Activated naive CD4-positive, alpha-beta T cell treated with anti-CD3 and anti-CD28 coated beads for 36 hours (primary cell): Measurements from ENCODE around the gene RFLNA. TPM values are rescaled to one million over a fixed set of nuclear protein-coding genes. Genes with fewer than 3 reads are reported as not detected.

Experiments
- CTCF ChIA-PET: fragments of 350-600 bp; sonication (Branson Sonifier 250); formaldehyde crosslinking; loops from one replicate; lab custom pipeline; 2021; ENCODE audit warnings: antibody characterized with exemption; lab: Charles Lee
- DNase-seq: peaks from one replicate; pipeline ENCODE4 v3.0.0-alpha.2; 2020
- H3K27ac Mint-ChIP-seq: one replicate; pipeline ENCODE4 v1.8.0; 2021; ENCODE audit warnings: mild to moderate bottlenecking, mixed read lengths
- H3K27me3 Mint-ChIP-seq: one replicate; pipeline ENCODE4 v1.8.0; 2021; ENCODE audit warnings: low read depth, mixed read lengths
- H3K36me3 Mint-ChIP-seq: one replicate; pipeline ENCODE4 v1.8.0; 2021; ENCODE audit warnings: low read depth, mixed read lengths
- H3K4me1 Mint-ChIP-seq: one replicate; pipeline ENCODE4 v1.8.0; 2021; ENCODE audit warnings: low read depth, mixed read lengths
- H3K4me3 Mint-ChIP-seq: one replicate; pipeline ENCODE4 v1.8.0; 2021; ENCODE audit warnings: mild to moderate bottlenecking, moderate library complexity, mixed read lengths
- H3K9me3 Mint-ChIP-seq: one replicate; pipeline ENCODE4 v1.8.0; 2021; ENCODE audit warnings: mixed read lengths
- intact Hi-C: fragments of 100-400 bp; cut with micrococcal nuclease; formaldehyde crosslinking; loops from one replicate; pipeline ENCODE4 v1.15.1; 2023
- total RNA-seq, 2 experiments: library from RNA; stranded (reverse); gene quantifications; one replicate each; pipeline ENCODE4 v1.2.3, GENCODE V29; 2021

RFLNA gene
- total RNA-seq, 2 experiments from 2014 or later, result not detected

GRCh38 chr12:124338876-124339603 is 44.1 kb downstream of the RFLNA start:
- Mint-ChIP-seq H3K36me3 (peaks cover 31% of the 10 kb centered on the region), H3K4me3 (no peak overlapping the region), H3K27ac (no peak overlapping the region), H3K4me1 (no peaks in the 10 kb centered on the region), H3K27me3 (no peaks in the 10 kb centered on the region), H3K9me3 (no peaks in the 10 kb centered on the region)
- intact Hi-C loops, result no loop called here
- DNase-seq, result no peak
- CTCF ChIA-PET, result interaction anchor here (0.7 kb wide), 1 partner anchor 20 kb away, joined by 3 read pairs; no protein-coding TSS in a partner anchor

DNA sequence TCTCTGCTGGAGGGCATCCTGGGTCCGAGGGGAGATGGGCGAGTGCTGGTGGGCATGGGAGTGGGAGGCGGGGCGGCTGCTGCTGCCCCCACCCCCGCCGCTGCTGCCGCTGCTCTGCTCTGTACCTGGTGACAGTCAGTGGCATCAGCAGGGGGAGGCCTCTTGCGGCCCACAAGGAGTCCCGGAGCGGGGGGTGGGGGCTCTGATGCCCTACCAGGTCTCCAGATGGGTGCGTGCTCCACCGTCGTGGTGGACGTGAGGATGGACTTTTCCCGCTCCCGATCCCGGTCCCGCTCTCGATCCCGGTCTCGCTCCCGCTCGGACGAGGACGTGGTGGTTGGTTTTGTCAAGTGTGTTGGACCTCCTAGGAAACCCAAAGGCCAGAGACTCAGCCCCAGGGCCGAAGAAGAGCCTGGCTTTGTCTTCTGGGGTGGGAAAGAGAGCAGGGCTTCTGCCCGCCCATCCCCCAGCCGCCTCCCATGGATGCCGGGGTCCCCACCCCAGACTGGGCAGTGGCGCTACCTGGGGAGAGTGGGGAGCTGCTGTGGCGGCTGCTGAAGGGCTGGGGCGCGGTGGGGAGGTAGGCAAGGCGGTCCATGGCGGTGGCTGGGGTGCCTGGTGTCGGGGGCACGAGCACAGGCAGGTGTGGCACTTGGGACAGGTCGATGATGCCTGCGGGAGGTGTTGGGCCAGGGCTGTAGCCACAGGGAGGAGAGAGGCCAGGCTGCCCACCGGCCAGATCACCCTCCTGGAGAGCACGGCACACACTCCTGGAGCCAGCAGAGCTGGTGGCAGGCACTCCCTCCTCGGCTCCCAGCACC is 45.4 kb downstream of the RFLNA start:
- CTCF ChIA-PET, result no interaction called here
- Mint-ChIP-seq H3K27ac (no peak overlapping the region), H3K27me3 (no peaks in the 10 kb centered on the region), H3K9me3 (no peaks in the 10 kb centered on the region), H3K4me3 (no peak overlapping the region), H3K36me3 (peaks cover 34% of the 10 kb centered on the region), H3K4me1 (no peaks in the 10 kb centered on the region)
- DNase-seq, result no peak
- intact Hi-C loops, result loop anchor here (10.0 kb wide), 1 partner anchor 225 kb away; the partner anchor contains the start of gene NCOR2

GRCh38 chr12:124341645-124342069 is 46.8 kb downstream of the RFLNA start:
- H3K27me3 Mint-ChIP-seq, result no peaks in the 10 kb centered on the region
- no peak overlapping the region for H3K27ac Mint-ChIP-seq
- no peaks in the 10 kb centered on the region for H3K4me1 Mint-ChIP-seq
- H3K9me3 Mint-ChIP-seq, result no peaks in the 10 kb centered on the region
- CTCF ChIA-PET, result no interaction called here
- intact Hi-C loops, result loop anchor here (10.0 kb wide), 1 partner anchor 223 kb away; the partner anchor contains the start of gene NCOR2
- H3K4me3 Mint-ChIP-seq, result no peak overlapping the region
- no peak for DNase-seq
- H3K36me3 Mint-ChIP-seq, result peaks cover 32% of the 10 kb centered on the region

DNA sequence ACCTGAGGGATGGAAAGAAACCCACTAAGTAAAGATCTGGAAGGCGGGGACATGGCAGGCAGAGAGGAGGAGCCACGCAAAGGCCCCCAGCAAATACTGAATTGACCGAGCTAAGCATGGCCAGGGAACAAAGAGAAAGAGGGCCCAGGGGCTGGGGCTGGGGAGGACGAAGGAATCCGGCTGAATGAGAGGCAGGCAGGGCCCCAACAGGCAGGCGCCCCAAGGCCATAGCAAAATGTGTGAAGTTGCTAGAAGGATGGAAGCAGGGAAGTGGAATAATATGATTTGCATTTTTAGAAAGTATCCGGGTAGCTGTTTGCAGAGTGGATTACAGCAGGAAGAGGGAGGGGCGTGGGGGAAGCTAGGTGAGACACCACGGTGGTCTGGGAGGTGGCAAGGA is 49.1 kb downstream of the RFLNA start:
- CTCF ChIA-PET, result interaction anchor here (0.6 to 1.4 kb wide), 3 partner anchors 66 to 427 kb away, joined by 3 to 4 read pairs (median 3); no protein-coding TSS in a partner anchor
- no peaks in the 10 kb centered on the region for H3K27me3 Mint-ChIP-seq
- intact Hi-C loops, result loop anchor here (10.0 kb wide), 1 partner anchor 221 kb away; the partner anchor contains the start of gene NCOR2
- no peak overlapping the region for H3K27ac Mint-ChIP-seq
- H3K36me3 Mint-ChIP-seq, result peaks cover 26% of the 10 kb centered on the region
- no peaks in the 10 kb centered on the region for H3K9me3 Mint-ChIP-seq
- DNase-seq, result no peak
- no peak overlapping the region for H3K4me3 Mint-ChIP-seq
- H3K4me1 Mint-ChIP-seq, result no peaks in the 10 kb centered on the region

DNA sequence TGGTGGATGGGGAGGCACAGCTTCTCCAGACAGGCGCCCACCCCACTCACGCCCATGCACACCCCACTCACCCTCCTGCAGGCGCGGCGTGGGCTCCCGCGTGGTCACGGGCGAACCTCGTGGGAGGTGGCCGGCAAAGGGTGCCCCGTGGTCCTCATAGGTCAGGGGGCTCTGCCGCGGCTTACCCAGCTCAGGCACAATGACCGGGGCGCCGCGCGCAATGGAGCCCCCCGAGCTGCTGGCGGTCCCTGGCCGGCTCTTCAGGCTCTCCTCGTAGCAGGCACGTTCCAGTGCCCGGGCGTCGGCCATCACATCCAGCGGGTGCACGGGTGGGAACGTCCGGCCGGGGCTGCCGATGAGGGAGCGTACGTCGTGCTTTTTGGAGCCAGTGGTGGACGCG is 49.6 kb downstream of the RFLNA start:
- no peak overlapping the region for H3K4me3 Mint-ChIP-seq
- no peaks in the 10 kb centered on the region for H3K27me3 Mint-ChIP-seq
- H3K27ac Mint-ChIP-seq, result no peak overlapping the region
- H3K4me1 Mint-ChIP-seq, result no peaks in the 10 kb centered on the region
- intact Hi-C loops, result loop anchor here (10.0 kb wide), 1 partner anchor 220 kb away; the partner anchor contains the start of gene NCOR2
- H3K36me3 Mint-ChIP-seq, result peaks cover 26% of the 10 kb centered on the region
- CTCF ChIA-PET, result interaction anchor here (0.6 to 1.4 kb wide), 3 partner anchors 66 to 426 kb away, joined by 3 to 4 read pairs (median 3); no protein-coding TSS in a partner anchor
- no peak for DNase-seq
- H3K9me3 Mint-ChIP-seq, result no peaks in the 10 kb centered on the region

- H3K27ac Mint-ChIP-seq, result no peak overlapping the region
Measured at GRCh38 chr12:124345795-124346194, 50.9 kb downstream of the RFLNA start.

DNA sequence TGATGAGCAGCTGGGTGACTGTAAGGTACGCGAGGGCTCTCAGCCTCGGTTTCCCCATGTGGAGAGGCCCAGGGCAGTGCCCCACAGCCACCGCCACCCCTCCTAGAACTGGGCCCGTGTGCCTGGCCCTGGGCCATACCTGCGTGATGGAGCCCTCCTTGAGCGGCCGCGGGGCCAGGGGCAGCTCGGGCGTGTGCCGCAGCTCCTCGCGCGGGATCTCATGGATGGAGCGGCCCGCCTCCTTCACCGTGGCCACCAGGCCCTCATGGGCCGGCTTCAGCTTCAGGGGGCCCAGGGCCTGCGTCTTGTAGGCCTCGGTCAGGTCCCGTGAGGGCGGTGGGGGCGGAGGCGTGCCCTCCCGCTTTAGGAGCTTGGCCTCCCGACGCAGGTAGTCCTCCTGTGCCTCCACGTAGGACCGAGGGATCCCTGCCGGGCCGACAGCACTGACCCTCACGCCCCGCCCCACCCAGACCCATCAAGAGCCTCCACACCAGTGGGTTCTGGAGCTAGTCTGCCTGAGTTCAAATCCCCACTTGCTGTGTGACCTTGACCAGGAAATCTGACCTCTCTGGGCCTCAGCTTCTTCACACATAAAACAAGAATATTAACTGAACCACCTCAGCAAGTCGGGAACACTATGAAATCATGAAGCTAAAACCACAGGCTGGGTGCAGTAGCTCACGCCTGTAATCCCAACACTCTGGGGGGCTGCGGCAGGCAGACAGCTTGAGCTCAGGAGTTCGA is 51.7 kb downstream of the RFLNA start:
- Mint-ChIP-seq H3K9me3 (no peaks in the 10 kb centered on the region), H3K27ac (no peak overlapping the region), H3K27me3 (no peaks in the 10 kb centered on the region), H3K36me3 (peaks cover 23% of the 10 kb centered on the region), H3K4me1 (no peaks in the 10 kb centered on the region), H3K4me3 (no peak overlapping the region)
- intact Hi-C loops, result loop anchor here (10.0 kb wide), 1 partner anchor 218 kb away; the partner anchor contains the start of gene NCOR2
- CTCF ChIA-PET, result interaction anchor here (0.8 to 1.4 kb wide), 5 partner anchors 36 to 425 kb away, joined by 3 to 8 read pairs (median 5); no protein-coding TSS in a partner anchor
- no peak for DNase-seq

More at GRCh38 chr12:124345795-124346194, 50.9 kb downstream of the RFLNA start:
- CTCF ChIA-PET, result interaction anchor here (1.1 kb wide), 1 partner anchor 419 kb away, joined by 3 read pairs; no protein-coding TSS in a partner anchor
- no peaks in the 10 kb centered on the region for H3K9me3 Mint-ChIP-seq
- no peaks in the 10 kb centered on the region for H3K4me1 Mint-ChIP-seq
- H3K4me3 Mint-ChIP-seq, result no peak overlapping the region
- intact Hi-C loops, result loop anchor here (10.0 kb wide), 1 partner anchor 219 kb away; the partner anchor contains the start of gene NCOR2
- H3K36me3 Mint-ChIP-seq, result peaks cover 25% of the 10 kb centered on the region
- DNase-seq, result no peak
- H3K27me3 Mint-ChIP-seq, result no peaks in the 10 kb centered on the region

DNA sequence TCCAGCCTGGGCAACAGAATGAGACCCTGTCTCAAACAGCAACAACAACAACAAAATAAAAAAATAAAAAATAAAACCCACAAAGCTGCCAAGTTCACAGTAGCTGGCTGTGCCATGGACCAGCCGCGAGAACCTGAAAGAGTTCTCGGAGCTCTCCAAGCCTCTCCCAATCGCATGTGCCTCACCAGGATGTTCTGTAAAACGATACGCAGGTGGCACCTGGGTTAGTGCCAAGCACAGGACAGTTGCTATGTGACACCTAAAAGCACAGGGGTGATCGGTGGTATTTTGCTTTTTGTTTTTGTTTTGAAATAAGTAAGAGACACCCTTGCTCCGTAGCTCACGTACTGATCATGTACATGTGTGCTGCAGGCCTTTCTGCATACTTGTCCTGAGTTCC is 52.4 kb downstream of the RFLNA start:
- CTCF ChIA-PET, result interaction anchor here (0.7 to 1.4 kb wide), 6 partner anchors 35 to 424 kb away, joined by 3 to 8 read pairs (median 4); no protein-coding TSS in a partner anchor
- no peaks in the 10 kb centered on the region for H3K27me3 Mint-ChIP-seq
- no peak overlapping the region for H3K27ac Mint-ChIP-seq
- peaks cover 22% of the 10 kb centered on the region for H3K36me3 Mint-ChIP-seq
- DNase-seq, result no peak
- intact Hi-C loops, result loop anchor here (10.0 kb wide), 1 partner anchor 217 kb away; the partner anchor contains the start of gene NCOR2
- no peak overlapping the region for H3K4me3 Mint-ChIP-seq
- H3K4me1 Mint-ChIP-seq, result no peaks in the 10 kb centered on the region
- H3K9me3 Mint-ChIP-seq, result no peaks in the 10 kb centered on the region

- CTCF ChIA-PET, result interaction anchor here (0.7 to 1.4 kb wide), 4 partner anchors 172 to 424 kb away, joined by 3 to 8 read pairs (median 6); no protein-coding TSS in a partner anchor
- H3K36me3 Mint-ChIP-seq, result peaks cover 17% of the 10 kb centered on the region
- no peak overlapping the region for H3K4me3 Mint-ChIP-seq
- peak; percentile 43 for DNase-seq
- intact Hi-C loops, result loop anchor here (2.0 to 10.0 kb wide), 2 partner anchors 217 to 419 kb away; partner anchors contain the start of gene NCOR2
- H3K4me1 Mint-ChIP-seq, result no peaks in the 10 kb centered on the region
- no peaks in the 10 kb centered on the region for H3K27me3 Mint-ChIP-seq
- no peaks in the 10 kb centered on the region for H3K9me3 Mint-ChIP-seq
- H3K27ac Mint-ChIP-seq, result no peak overlapping the region
Measured at GRCh38 chr12:124347805-124348658, 53.1 kb downstream of the RFLNA start.

DNA sequence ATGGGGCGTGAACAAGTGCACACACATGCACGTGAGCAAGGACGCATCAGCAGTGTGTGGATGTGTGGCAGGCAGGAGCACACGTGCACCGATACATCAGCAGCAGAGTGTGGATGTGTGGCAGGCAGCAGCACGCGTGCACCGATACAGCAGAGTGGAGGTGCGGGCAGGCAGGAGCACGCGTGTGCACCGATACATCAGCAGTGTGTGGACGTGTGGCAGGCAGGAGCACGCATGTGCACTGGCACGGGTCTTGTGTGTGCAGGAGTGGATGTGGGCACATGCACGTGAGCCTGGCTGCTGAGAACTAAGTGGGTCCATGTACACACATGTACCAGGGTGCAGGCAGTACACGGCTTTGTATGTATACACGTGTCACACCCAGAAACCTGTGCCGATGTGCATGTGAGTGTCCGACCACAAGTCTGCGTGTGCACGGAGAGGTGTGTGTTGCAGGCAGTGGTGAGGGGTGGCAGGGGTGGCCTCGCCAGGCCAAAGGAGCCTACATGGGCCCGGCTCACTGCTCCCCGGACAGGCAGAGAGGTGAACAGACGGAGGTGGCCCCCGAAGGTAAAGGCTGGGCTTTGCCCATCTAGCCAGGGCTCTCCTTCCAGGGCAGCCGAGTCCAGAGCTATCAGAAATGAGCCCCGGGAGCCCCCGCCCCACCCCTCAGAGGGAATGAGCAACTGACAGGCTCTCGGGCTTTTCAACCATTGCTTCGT is 53.9 kb downstream of the RFLNA start:
- intact Hi-C loops, result loop anchor here (2.0 to 10.0 kb wide), 2 partner anchors 216 to 418 kb away; partner anchors contain the start of gene NCOR2
- no peak overlapping the region for H3K4me3 Mint-ChIP-seq
- no peaks in the 10 kb centered on the region for H3K4me1 Mint-ChIP-seq
- no peaks in the 10 kb centered on the region for H3K9me3 Mint-ChIP-seq
- CTCF ChIA-PET, result no interaction called here
- H3K27me3 Mint-ChIP-seq, result no peaks in the 10 kb centered on the region
- no peak overlapping the region for H3K27ac Mint-ChIP-seq
- no peak for DNase-seq
- H3K36me3 Mint-ChIP-seq, result peaks cover 14% of the 10 kb centered on the region
